H1 (cell line): ENCODE data around the gene HIVEP3. TPM values are rescaled to one million over a fixed set of nuclear protein-coding genes. Genes with fewer than 3 reads are reported as not detected.

Source experiments
- CTCF ChIA-PET: fragments of 300-600 bp; sonication (Branson Sonifier 250); formaldehyde crosslinking; loops from one replicate; lab custom pipeline; 2021; ENCODE audit not compliant: partially characterized antibody; lab: Charles Lee
- POLR2A ChIA-PET: fragments of 300-600 bp; sonication (Branson Sonifier 250); formaldehyde crosslinking; loops from one replicate; lab custom pipeline; 2021; ENCODE audit warnings: inconsistent platforms; ENCODE audit not compliant: partially characterized antibody; lab: Charles Lee
- DNase-seq, 2 experiments: peaks; one replicate each; pipeline versions ENCODE4 v3.0.0 to v3.0.0-alpha.2; 2010 to 2022; ENCODE audit warnings: low spot score in 2 of 2, low read depth in 1 of 2, mixed read lengths in 1 of 2
- FAIRE-seq: peaks from 2 replicates; lab custom pipeline; 2011; peaks lifted over from hg19 to GRCh38; lab: Jason Lieb, UNC
- H2AFZ ChIP-seq: 2 replicates; pipeline ENCODE4 v1.8.1; 2012; ENCODE audit warnings: low read length, inconsistent platforms
- H2AK5ac ChIP-seq: 2 replicates; pipeline ENCODE4 v1.6.1; 2013; ENCODE audit warnings: low read depth, low read length
- H2BK120ac ChIP-seq: replicated peaks from 2 replicates; pipeline ENCODE3; 2013; ENCODE audit warnings: low read depth, low read length, inconsistent platforms
- H2BK12ac ChIP-seq: 2 replicates; pipeline ENCODE4 v1.6.1; 2013; ENCODE audit warnings: low read depth, low read length
- H2BK15ac ChIP-seq: 2 replicates; pipeline ENCODE4 v1.6.1; 2013; ENCODE audit warnings: low read length
- H2BK20ac ChIP-seq: 2 replicates; pipeline ENCODE4 v1.6.1; 2013; ENCODE audit warnings: low read length
- H2BK5ac ChIP-seq: 2 replicates; pipeline ENCODE4 v1.6.1; 2013; ENCODE audit warnings: low read depth, low read length
- H3K14ac ChIP-seq: 2 replicates; pipeline ENCODE4 v1.6.1; 2013; ENCODE audit warnings: inconsistent platforms; ENCODE audit not compliant: insufficient read length
- H3K18ac ChIP-seq: 2 replicates; pipeline ENCODE4 v1.6.1; 2013; ENCODE audit warnings: low read length; ENCODE audit errors: extremely low read depth
- H3K23ac ChIP-seq: 2 replicates; pipeline ENCODE4 v1.6.1; 2013; ENCODE audit warnings: inconsistent platforms; ENCODE audit not compliant: insufficient read length
- H3K23me2 ChIP-seq: 2 replicates; pipeline ENCODE4 v1.6.1; 2013; ENCODE audit warnings: low read depth, low read length
- H3K27ac ChIP-seq: 2 replicates; pipeline ENCODE4 v1.6.1; 2011; ENCODE audit warnings: low read depth, low read length, inconsistent platforms
- H3K27me3 ChIP-seq, 4 experiments: replicated peaks in 1 of 4; 1 replicate in 1 of 4; 2 replicates in 3 of 4; pipeline versions ENCODE4 v1.6.1 to v1.8.1; 2011 to 2013; ENCODE audit warnings: low read length in 3 of 4, mild to moderate bottlenecking in 3 of 4, inconsistent platforms in 2 of 4, mixed read lengths in 2 of 4, moderate library complexity in 1 of 4; ENCODE audit not compliant: control insufficient read depth in 3 of 4, insufficient read depth in 3 of 4; ENCODE audit errors: extremely low read depth in 1 of 4
- H3K36me3 ChIP-seq, 4 experiments: 2 replicates each; pipeline versions ENCODE4 v1.6.1 to v1.8.1; 2011 to 2013; ENCODE audit warnings: mild to moderate bottlenecking in 4 of 4, low read length in 3 of 4, moderate library complexity in 2 of 4, control low read depth in 1 of 4, inconsistent platforms in 1 of 4; ENCODE audit not compliant: insufficient read depth in 4 of 4, control insufficient read depth in 2 of 4
- H3K4ac ChIP-seq: replicated peaks from 2 replicates; pipeline ENCODE3; 2013; ENCODE audit warnings: low read length, low read depth, mixed read lengths, inconsistent platforms; ENCODE audit not compliant: insufficient read length
- H3K4me1 ChIP-seq, 4 experiments: replicated peaks in 1 of 4; 1 replicate in 1 of 4; 2 replicates in 3 of 4; pipeline versions ENCODE4 v1.6.1 to v1.8.1; 2011 to 2013; ENCODE audit warnings: low read length in 3 of 4, inconsistent platforms in 2 of 4, mixed read lengths in 1 of 4; ENCODE audit not compliant: insufficient read depth in 4 of 4, control insufficient read depth in 3 of 4
- H3K4me2 ChIP-seq, 2 experiments: 2 replicates each; pipeline versions ENCODE4 v1.6.1 to v1.8.1; 2011 to 2013; ENCODE audit warnings: low read depth in 2 of 2, low read length in 2 of 2, control low read depth in 1 of 2, inconsistent platforms in 1 of 2, mild to moderate bottlenecking in 1 of 2; ENCODE audit not compliant: insufficient read depth in 1 of 2
- H3K4me3 ChIP-seq, 4 experiments: fragments of 200-600, 300-600 bp in 1 of 4; sonication (generic), shearing (Covaris generic), sonication (Bioruptor Twin) in 1 of 4; 2 replicates each; pipeline versions ENCODE4 v1.5.1 to v1.8.1; 2011 to 2016; ENCODE audit warnings: low read length in 4 of 4, low read depth in 3 of 4, control low read depth in 2 of 4, inconsistent platforms in 2 of 4, mild to moderate bottlenecking in 2 of 4, mixed read lengths in 1 of 4, moderate library complexity in 1 of 4; ENCODE audit not compliant: insufficient read depth in 2 of 4; ENCODE audit errors: extremely low read depth in 1 of 4
- H3K56ac ChIP-seq: replicated peaks from 2 replicates; pipeline ENCODE3; 2013; ENCODE audit warnings: low read depth, mild to moderate bottlenecking, mixed read lengths, low read length, inconsistent platforms; ENCODE audit not compliant: insufficient read length
- H3K79me1 ChIP-seq: 2 replicates; pipeline ENCODE4 v1.6.1; 2013; ENCODE audit warnings: low read depth, low read length, control low read depth
- H3K79me2 ChIP-seq, 2 experiments: 2 replicates each; pipeline versions ENCODE4 v1.6.1 to v1.8.1; 2012 to 2013; ENCODE audit warnings: low read length in 2 of 2, mild to moderate bottlenecking in 2 of 2, inconsistent platforms in 1 of 2; ENCODE audit not compliant: insufficient read depth in 2 of 2, control insufficient read depth in 1 of 2
- H3K9ac ChIP-seq, 4 experiments: replicated peaks in 1 of 4; 1 replicate in 1 of 4; 2 replicates in 3 of 4; pipeline versions ENCODE4 v1.6.1 to v1.8.1; 2011 to 2013; ENCODE audit warnings: low read depth in 3 of 4, low read length in 3 of 4, control low read depth in 2 of 4, mild to moderate bottlenecking in 2 of 4, moderate library complexity in 2 of 4, inconsistent platforms in 1 of 4; ENCODE audit errors: extremely low read depth in 1 of 4
- H3K9me3 ChIP-seq, 2 experiments: 2 replicates each; pipeline versions ENCODE4 v1.6.1 to v1.8.1; 2012 to 2013; ENCODE audit warnings: mild to moderate bottlenecking in 2 of 2, moderate library complexity in 2 of 2, control low read depth in 1 of 2, inconsistent platforms in 1 of 2, low read depth in 1 of 2, low read length in 1 of 2, mixed read lengths in 1 of 2; ENCODE audit not compliant: insufficient read depth in 2 of 2
- H4K20me1 ChIP-seq, 2 experiments: replicated peaks in 1 of 2; 2 replicates each; pipeline versions ENCODE3 to v1.8.1; 2011 to 2013; ENCODE audit warnings: inconsistent platforms in 2 of 2, low read length in 2 of 2, mild to moderate bottlenecking in 1 of 2; ENCODE audit not compliant: insufficient read depth in 2 of 2, control insufficient read depth in 1 of 2
- H4K5ac ChIP-seq: 2 replicates; pipeline ENCODE4 v1.6.1; 2013; ENCODE audit warnings: low read length, low read depth, mixed read lengths, inconsistent platforms; ENCODE audit not compliant: insufficient read length
- H4K8ac ChIP-seq: 2 replicates; pipeline ENCODE4 v1.8.0; 2013; ENCODE audit warnings: mild to moderate bottlenecking, moderate library complexity, low read length, inconsistent platforms; ENCODE audit not compliant: insufficient read depth; ENCODE audit errors: extremely low read depth
- H4K91ac ChIP-seq: replicated peaks from 2 replicates; pipeline ENCODE3; 2013; ENCODE audit warnings: low read length, mixed read lengths, inconsistent platforms; ENCODE audit not compliant: insufficient read length
- ASH2L ChIP-seq: fragments of 200-600, 300-600 bp; sonication (generic); IDR thresholded peaks from one replicate; pipeline ENCODE4 v1.7.1; 2017; ENCODE audit warnings: low read length
- CTBP2 ChIP-seq: IDR thresholded peaks from 2 replicates; pipeline ENCODE4 v1.7.0; 2011; ENCODE audit warnings: borderline replicate concordance, mild to moderate bottlenecking, moderate library complexity, mixed read lengths, low read length; ENCODE audit not compliant: insufficient read depth, insufficient read length
- EP300 ChIP-seq, 2 experiments: IDR thresholded peaks; 1 replicate in 1 of 2; 2 replicates in 1 of 2; pipeline ENCODE4 v1.6.1; 2011 to 2012; ENCODE audit warnings: low read depth in 2 of 2, low read length in 2 of 2, mild to moderate bottlenecking in 2 of 2, borderline replicate concordance in 1 of 2, inconsistent platforms in 1 of 2, moderate library complexity in 1 of 2
- FOSL1 ChIP-seq: IDR thresholded peaks from 2 replicates; pipeline ENCODE4 v1.6.1; 2011; ENCODE audit warnings: mild to moderate bottlenecking, low read depth, low read length, moderate library complexity; ENCODE audit not compliant: insufficient read depth
- HDAC2 ChIP-seq, 2 experiments: fragments of 300-600 bp in 1 of 2; sonication (generic) in 1 of 2; IDR thresholded peaks; 2 replicates each; pipeline ENCODE4 v1.6.1; 2011 to 2012; ENCODE audit warnings: low read depth in 2 of 2, low read length in 2 of 2, mild to moderate bottlenecking in 2 of 2, moderate library complexity in 2 of 2, borderline replicate concordance in 1 of 2, inconsistent platforms in 1 of 2
- RNF2 ChIP-seq: fragments of 200-900, 300-1000 bp; sonication (generic); IDR thresholded peaks from 2 replicates; pipeline ENCODE4 v1.7.1; 2016; ENCODE audit warnings: borderline replicate concordance, low read depth, mild to moderate bottlenecking, antibody characterized with exemption, low read length; ENCODE audit not compliant: poor library complexity, severe bottlenecking; ENCODE audit errors: missing control alignments
- TBP ChIP-seq: IDR thresholded peaks from 2 replicates; pipeline ENCODE4 v1.6.1; 2011; ENCODE audit warnings: low read depth, low read length, improper control_type of control experiment
- YY1 ChIP-seq: IDR thresholded peaks from 2 replicates; pipeline ENCODE4 v1.6.1; 2011; ENCODE audit warnings: low read depth, mild to moderate bottlenecking, low read length
- WGBS, 2 experiments: shearing (Covaris generic) in 1 of 2; methylation state at CpG; one replicate each; pipeline versions ENCODE4 v1.1.6 to v1.1.7; 2013 to 2015; ENCODE audit warnings: low lambda C conversion rate in 2 of 2, mixed read lengths in 2 of 2, inconsistent platforms in 1 of 2, low coverage in 1 of 2, missing lambda C conversion rate in 1 of 2; ENCODE audit not compliant: insufficient replicate concordance in 2 of 2, insufficient coverage in 1 of 2, insufficient read length in 1 of 2; ENCODE audit errors: extremely low coverage in 1 of 2, missing lambda C conversion rate in 1 of 2; 5-methylcytosine and 5-hydroxymethylcytosine counted together
- polyA plus RNA-seq, 7 experiments: library from polyadenylated mRNA; depleted of rRNA in 3 of 7; stranded (reverse) in 5 of 7; unstranded in 2 of 7; fragments of >200 nt in 5 of 7; fragments of 200-250 nt in 2 of 7; gene quantifications; 1 replicate in 5 of 7; 2 replicates in 1 of 7; 4 replicates in 1 of 7; pipeline versions ENCODE4 v1.2.1 to v1.2.3, GENCODE V29; 2011 to 2013; ENCODE audit warnings: missing spikeins in 2 of 7, mixed read lengths in 2 of 7
- total RNA-seq: library from RNA; stranded (reverse); fragmentation: NEBNext Ultra II Directional; extraction: Animal tissue kit (Norgen Biotek cat#: 25700); gene quantifications from 2 replicates; pipeline ENCODE4 v1.2.1, GENCODE V29; 2021
- TF ChIP-seq, protein P1 (sequence below): IDR thresholded peaks from 2 replicates; pipeline ENCODE4 v1.6.1; 2011; ENCODE audit warnings: low read depth, mild to moderate bottlenecking, low read length; ENCODE audit not compliant: insufficient read depth

HIVEP3 gene
- total and polyA plus RNA-seq, 2 of the 8 experiments (the other 6 are each of a cell fraction or from before 2014, with no cell fraction given), result 0.24 to 0.69 TPM

DNA sequence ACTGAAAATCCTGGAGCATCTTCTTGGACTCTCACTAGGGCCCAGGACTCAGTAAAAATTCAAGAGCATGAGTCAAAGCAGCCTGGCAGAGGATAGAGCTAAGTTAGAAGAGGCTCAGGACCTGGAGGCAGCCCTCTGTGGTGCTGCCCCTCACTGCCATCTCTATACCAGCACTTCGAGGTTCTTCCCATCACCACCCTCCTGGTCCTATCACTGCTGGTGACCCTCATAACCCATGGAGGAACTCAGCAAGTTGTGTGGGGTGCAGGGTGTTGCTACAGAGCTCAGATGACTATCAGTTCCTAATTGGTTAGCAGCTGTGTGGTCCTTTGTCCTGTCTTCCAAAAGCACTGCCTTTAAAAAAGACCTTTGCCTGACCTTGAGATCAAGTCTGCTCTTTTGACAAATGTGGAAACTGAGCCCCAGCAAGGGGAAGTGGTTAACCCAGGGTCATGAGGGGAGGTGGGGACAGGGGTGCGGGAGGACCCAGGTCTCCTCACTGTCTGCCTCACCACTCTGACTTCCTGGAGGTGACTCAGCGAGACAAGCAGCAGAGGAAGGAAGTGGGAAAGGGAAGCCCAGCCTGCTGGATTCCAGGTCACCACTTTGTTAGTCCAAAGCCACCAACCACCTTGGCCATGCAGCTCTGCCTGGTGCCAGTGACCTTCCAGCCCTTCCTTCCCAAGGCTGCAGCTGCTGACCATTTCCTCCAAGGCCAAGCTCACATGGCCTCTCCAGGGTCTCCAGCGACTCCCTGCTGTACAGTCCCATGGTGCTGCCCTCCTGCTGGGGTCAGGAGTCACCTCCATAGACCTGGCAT lies 234.8 kb downstream of the HIVEP3 start:
- DNase-seq, result no peak
- H4K5ac ChIP-seq, result no peak overlapping the region
- H2AK5ac ChIP-seq, result no peak overlapping the region
- no peak overlapping the region for H2BK15ac ChIP-seq
- no peak for FAIRE-seq
- no peak overlapping the region for H3K14ac ChIP-seq
- H2AFZ ChIP-seq, result no peak overlapping the region
- no peaks in the 10 kb centered on the region for H3K79me1 ChIP-seq
- H3K56ac ChIP-seq, result no peak overlapping the region
- no peaks in the 10 kb centered on the region for H3K79me2 ChIP-seq
- POLR2A ChIA-PET, result interaction anchor here (0.9 kb wide), 1 partner anchor 18 kb away, joined by 3 read pairs; no protein-coding TSS in a partner anchor
- H4K8ac ChIP-seq, result no peak overlapping the region
- H4K91ac ChIP-seq, result no peak overlapping the region
- 78% methylated on average over 3 of the region's 4 CpGs; no CpG with 5 or more reads in 1 of the 2 experiments for WGBS, 2 experiments
- H4K20me1 ChIP-seq, result no peaks in the 10 kb centered on the region
- H2BK120ac ChIP-seq, result no peak overlapping the region
- no peak overlapping the region for H3K18ac ChIP-seq
- H2BK20ac ChIP-seq, result no peak overlapping the region
- CTCF ChIA-PET, result interaction anchor here (1.8 kb wide), 2 partner anchors 30 to 109 kb away, joined by 4 read pairs; no protein-coding TSS in a partner anchor
- H3K23me2 ChIP-seq, result no peaks in the 10 kb centered on the region
- H3K4ac ChIP-seq, result no peak overlapping the region
- no peak overlapping the region for H3K23ac ChIP-seq
- no peak overlapping the region for H3K4me3 ChIP-seq
- no peaks in the 10 kb centered on the region for H3K27me3 ChIP-seq
- H3K4me2 ChIP-seq, result no peak overlapping the region
- no peak overlapping the region for H2BK5ac ChIP-seq
- no peaks in the 10 kb centered on the region for H3K36me3 ChIP-seq
- no peak overlapping the region for H3K9ac ChIP-seq
- H2BK12ac ChIP-seq, result no peak overlapping the region
- H3K4me1 ChIP-seq, result peaks cover 0 to 2% (median 0%) of the 10 kb centered on the region in 4 experiments; a peak in 1 of 7 replicates
- no peaks in the 10 kb centered on the region for H3K9me3 ChIP-seq
- H3K27ac ChIP-seq, result no peak overlapping the region
- TF ChIP-seq FOSL1 (no peak), RNF2 (no peak), HDAC2 (IDR thresholded peaks at IDR 0.05; ENCODE audit: borderline replicate concordance in 1 of 2, low read depth in 2 of 2, low read length in 2 of 2) (no peak), TBP (no peak), CTBP2 (no peak), ASH2L (no peak), YY1 (no peak), EP300 (IDR thresholded peaks at IDR 0.05; ENCODE audit: borderline replicate concordance in 1 of 2, low read depth in 2 of 2, low read length in 2 of 2) (no peak)
- TF ChIP-seq, protein P1, sequence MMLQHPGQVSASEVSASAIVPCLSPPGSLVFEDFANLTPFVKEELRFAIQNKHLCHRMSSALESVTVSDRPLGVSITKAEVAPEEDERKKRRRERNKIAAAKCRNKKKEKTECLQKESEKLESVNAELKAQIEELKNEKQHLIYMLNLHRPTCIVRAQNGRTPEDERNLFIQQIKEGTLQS, result no peak
